ENCODE results near the gene TMEM179.
"Not testable (repeated sequence)": the region's sequence is repeated elsewhere in the genome, so short reads cannot be mapped to it uniquely, and the experiment has no call there.

- not testable (repeated sequence) for TF ChIP-seq CTCF, EP300, POLR2A (IDR thresholded peaks at IDR 0.05)
These were observed 32.4 kb upstream of the TMEM179 start for GRCh38 chr14:104636846-104637545.

Measured in upper lobe of left lung (tissue), 4 donors.